ENCODE results near the gene WAS.
"Not testable (repeated sequence)": the region's sequence is repeated elsewhere in the genome, so short reads cannot be mapped to it uniquely, and the experiment has no call there.

The WAS gene

DNA sequence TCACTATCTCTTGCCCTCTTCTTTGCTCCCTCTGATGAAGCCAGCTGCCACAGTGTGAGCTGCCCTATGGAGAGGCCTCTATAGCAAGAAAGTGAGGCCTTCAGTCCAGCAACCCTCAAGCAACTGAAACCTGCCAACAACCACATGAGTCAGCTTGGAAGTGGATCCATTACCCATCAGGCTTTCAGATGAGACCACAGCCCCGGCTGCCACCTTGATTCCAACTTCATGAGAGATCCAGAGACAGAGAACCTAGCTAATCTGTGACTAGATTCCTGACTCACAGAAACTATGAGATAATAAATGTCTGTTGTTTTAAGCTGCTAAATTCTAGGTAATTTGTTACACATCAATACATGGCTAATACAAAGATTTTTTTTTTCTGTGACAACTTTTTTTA lies 20.4 kb upstream of the WAS start:
- DNase-seq (ENCODE audit: low read depth in 2 of 2) = peak in 1 of 2 donors; percentile 2
- TF ChIP-seq, protein P1, sequence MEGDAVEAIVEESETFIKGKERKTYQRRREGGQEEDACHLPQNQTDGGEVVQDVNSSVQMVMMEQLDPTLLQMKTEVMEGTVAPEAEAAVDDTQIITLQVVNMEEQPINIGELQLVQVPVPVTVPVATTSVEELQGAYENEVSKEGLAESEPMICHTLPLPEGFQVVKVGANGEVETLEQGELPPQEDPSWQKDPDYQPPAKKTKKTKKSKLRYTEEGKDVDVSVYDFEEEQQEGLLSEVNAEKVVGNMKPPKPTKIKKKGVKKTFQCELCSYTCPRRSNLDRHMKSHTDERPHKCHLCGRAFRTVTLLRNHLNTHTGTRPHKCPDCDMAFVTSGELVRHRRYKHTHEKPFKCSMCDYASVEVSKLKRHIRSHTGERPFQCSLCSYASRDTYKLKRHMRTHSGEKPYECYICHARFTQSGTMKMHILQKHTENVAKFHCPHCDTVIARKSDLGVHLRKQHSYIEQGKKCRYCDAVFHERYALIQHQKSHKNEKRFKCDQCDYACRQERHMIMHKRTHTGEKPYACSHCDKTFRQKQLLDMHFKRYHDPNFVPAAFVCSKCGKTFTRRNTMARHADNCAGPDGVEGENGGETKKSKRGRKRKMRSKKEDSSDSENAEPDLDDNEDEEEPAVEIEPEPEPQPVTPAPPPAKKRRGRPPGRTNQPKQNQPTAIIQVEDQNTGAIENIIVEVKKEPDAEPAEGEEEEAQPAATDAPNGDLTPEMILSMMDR (IDR thresholded peaks at IDR 0.05; ENCODE audit: low read depth, low read length) = no peak

DNA sequence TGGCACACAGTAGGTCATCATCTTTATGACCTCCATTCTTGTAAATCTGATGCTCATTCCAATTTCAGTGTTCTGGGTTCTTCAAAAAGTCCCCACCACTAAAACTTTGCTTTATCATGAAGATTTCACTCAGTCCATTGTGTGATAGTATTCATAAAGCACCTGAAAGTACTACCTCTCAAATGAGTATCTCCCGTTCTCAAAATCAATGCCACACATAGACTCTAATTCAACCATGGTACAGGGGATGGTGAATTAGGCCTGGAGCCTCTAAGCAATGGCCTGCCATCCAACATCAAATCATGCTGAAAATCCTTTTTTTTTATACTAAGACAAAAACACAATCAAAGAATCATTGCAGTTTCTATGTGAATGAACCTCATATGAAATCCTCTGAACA lies 19.4 kb upstream of the WAS start:
- TF ChIP-seq, protein P1 (IDR thresholded peaks at IDR 0.05; ENCODE audit: low read depth, low read length) = no peak
- no peak overlapping the region for H3K4me3 ChIP-seq (replicated peaks in 1 of 2; ENCODE audit: low read depth in 2 of 2, low read length in 2 of 2)
- DNase-seq (ENCODE audit: low read depth in 2 of 2) = no peak

More for the DNA sequence above, 20.4 kb upstream of the WAS start:
- H3K4me3 ChIP-seq (replicated peaks in 1 of 2; ENCODE audit: low read depth in 2 of 2, low read length in 2 of 2) = no peak overlapping the region

DNA sequence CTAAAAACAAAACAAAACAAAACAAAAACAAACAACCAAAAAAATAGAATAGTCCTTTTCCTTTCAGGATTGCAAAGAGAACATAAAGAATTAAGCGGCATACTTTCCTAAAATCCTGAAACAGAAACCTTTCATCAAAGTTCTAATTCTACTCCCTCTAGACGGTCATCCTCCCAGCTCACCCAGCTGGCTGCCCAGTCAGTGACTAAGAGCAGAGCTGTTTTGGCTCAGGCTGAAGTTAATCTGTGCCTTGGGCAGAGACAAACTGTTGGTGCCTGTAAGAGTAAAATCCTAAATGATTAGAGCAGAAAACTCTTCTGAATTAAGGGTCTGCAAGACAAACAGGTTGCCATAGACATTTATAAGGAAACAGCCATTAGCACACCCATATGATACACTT lies 17.6 kb upstream of the WAS start:
- no peak overlapping the region for H3K4me3 ChIP-seq (replicated peaks in 1 of 2; ENCODE audit: low read depth in 2 of 2, low read length in 2 of 2)
- TF ChIP-seq, protein P1 (IDR thresholded peaks at IDR 0.05; ENCODE audit: low read depth, low read length) = no peak
- peak; percentile 17 to 28 for DNase-seq (ENCODE audit: low read depth in 2 of 2)

DNA sequence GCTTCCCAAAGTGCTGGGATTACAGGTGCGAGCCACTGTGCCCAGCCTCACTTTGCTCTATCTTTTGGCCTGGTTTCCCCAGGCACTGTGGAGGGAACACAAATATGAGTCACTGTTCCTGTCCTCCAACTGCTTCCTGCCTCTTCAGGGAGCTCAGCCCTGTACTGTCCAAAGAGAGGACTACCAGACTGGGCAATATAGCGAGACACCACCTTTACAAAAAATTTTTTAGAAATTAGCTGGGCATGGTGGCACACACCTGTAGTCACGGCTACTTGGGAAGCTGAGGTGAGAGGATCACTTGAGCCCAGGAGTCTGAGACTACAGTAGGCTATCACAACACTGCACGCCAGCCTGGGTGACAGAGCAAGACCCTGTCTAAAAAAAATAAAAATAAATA lies 16.9 kb upstream of the WAS start:
- TF ChIP-seq, protein P1 (IDR thresholded peaks at IDR 0.05; ENCODE audit: low read depth, low read length) = no peak
- no peak for DNase-seq (ENCODE audit: low read depth in 2 of 2)
- no peak overlapping the region for H3K4me3 ChIP-seq (replicated peaks in 1 of 2; ENCODE audit: low read depth in 2 of 2, low read length in 2 of 2)

DNA sequence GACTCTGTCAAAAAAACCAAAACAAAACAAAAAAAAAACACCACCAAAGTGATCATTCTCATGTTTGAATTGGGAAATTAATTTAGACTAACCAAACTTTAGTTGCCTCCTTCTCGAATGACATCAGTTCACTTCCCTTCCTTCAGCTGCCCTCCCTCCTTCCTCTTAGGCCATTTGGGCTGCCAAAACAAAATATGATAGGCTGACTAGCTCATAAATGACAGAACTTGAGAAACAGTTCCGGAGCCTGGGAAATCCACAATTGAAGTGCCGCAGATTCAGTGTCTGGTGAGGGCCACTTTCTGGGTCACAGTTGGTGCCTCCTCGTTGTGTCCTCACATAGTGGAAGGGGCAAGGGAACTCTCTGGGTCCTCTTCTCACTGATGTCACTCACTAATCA lies 16.1 kb upstream of the WAS start:
- no peak overlapping the region for H3K4me3 ChIP-seq (replicated peaks in 1 of 2; ENCODE audit: low read depth in 2 of 2, low read length in 2 of 2)

DNA sequence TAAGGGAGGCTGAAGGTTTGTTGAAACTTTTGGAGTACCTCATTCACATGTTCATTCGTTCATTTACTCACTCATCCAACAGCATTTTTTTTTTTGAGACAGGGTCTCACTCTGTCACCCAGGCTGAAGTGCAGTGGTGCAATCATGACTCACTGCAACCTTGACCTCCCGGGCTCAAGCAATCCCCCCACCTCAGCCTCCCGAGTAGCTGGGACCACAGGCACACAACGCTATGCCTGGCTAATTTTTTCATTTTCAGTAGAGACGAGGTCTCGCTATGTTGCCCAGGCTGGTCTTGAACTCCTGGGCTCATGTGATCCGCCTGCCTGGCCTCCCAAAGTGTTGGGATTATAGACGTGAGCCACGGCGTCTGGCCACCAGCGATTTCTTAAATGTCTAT lies 15.4 kb upstream of the WAS start:
- not testable (repeated sequence) for DNase-seq (ENCODE audit: low read depth in 2 of 2); H3K4me3 ChIP-seq (replicated peaks in 1 of 2; ENCODE audit: low read depth in 2 of 2, low read length in 2 of 2)

More for the DNA sequence above, 16.1 kb upstream of the WAS start:
- DNase-seq (ENCODE audit: low read depth in 2 of 2) = no peak
- TF ChIP-seq, protein P1 (IDR thresholded peaks at IDR 0.05; ENCODE audit: low read depth, low read length) = no peak

DNA sequence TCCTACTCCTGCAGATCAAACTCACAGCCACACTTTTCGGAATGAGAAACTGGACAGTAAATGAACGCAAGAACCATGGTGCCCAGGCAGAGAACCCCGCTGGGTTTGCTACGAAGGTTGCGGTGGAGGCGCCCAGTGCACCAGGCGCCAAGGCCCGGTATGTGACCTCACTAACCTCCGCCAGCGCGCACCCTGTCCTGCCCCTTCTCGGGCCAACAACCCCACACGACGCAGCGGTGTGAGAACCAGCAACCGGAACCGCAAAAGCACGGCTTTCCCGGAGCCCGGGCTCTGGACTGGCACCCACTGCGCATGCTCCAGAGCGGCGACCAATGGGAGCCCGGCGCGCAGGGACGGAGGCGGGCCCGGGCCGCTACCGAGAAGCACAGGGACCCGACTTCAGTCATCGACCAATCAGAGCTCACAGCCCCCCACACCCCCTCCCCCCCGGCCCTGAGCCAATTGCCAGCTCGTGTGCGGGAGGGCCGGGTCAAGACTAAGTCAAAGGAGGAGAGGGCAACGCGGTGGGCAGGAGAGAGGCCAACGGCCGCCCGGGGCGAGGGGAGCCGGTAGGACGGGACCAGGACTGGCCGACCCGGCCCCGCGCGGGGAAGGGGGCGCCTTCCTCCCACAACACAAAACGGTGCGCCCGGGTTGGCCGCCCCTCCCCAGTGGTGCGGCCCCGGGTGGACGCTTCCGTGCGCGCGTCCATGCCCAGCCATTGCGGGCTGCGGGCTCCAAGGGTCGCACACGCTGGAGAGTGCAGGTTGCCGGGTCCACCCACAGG lies 7.3 kb upstream of the WAS start:
- peak; percentile 86 to 90 for DNase-seq (ENCODE audit: low read depth in 2 of 2)
- TF ChIP-seq, protein P1 (IDR thresholded peaks at IDR 0.05; ENCODE audit: low read depth, low read length) = no peak
- peak overlapping the region; percentile 64 to 72 for H3K4me3 ChIP-seq (replicated peaks in 1 of 2; ENCODE audit: low read depth in 2 of 2, low read length in 2 of 2)

Measured in cardiac fibroblast (primary cell).